ENCODE data around the gene ITFG1.
"Not testable (repeated sequence)": the region's sequence is repeated elsewhere in the genome, so short reads cannot be mapped to it uniquely, and the experiment has no call there.

DNA sequence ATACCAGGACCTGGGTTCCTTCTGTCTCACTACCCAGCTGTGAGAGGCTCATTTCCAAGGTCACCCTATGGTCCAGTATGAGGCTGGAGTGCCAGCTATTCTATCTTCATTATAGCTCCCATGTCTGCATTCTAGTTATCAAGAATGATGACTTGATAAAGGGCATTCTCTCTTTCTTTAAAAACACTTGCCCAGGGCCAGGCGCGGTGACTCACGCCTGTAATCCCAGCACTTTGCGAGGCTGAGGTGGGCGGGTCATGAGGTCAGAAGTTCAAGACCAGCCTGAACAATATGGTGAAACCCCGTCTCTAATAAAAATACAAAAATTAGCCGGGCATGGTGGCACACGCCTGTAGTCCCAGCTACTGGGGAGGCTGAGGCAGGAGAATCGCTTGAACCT, 322.9 kb downstream of the ITFG1 start:
- TF ChIP-seq MYC (IDR thresholded peaks at IDR 0.05; ENCODE audit: low read depth, low read length); CTCF (IDR thresholded peaks at IDR 0.05; ENCODE audit: low read depth, low read length); POLR2A (IDR thresholded peaks at IDR 0.05; ENCODE audit: extremely low read depth, insufficient read length): not testable (repeated sequence)
- TF ChIP-seq, protein P1, sequence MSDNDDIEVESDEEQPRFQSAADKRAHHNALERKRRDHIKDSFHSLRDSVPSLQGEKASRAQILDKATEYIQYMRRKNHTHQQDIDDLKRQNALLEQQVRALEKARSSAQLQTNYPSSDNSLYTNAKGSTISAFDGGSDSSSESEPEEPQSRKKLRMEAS (IDR thresholded peaks at IDR 0.05; ENCODE audit: low read depth, low read length), result not testable (repeated sequence)
